GM23338 (cell line): ENCODE measurements around the gene SUPT5H. TPM values are rescaled to one million over a fixed set of nuclear protein-coding genes. Genes with fewer than 3 reads are reported as not detected.

Experiments used
- ATAC-seq: fragments of 200-7000 bp; cut with Tn5 transposase; 3 replicates; pipeline ENCODE4 v1.9.1; 2020
- DNase-seq: peaks from one replicate; pipeline ENCODE4 v3.0.0-alpha.2; 2015; ENCODE audit warnings: low spot score
- H2AFZ ChIP-seq: fragments of 200-600 bp; sonication (generic); 2 replicates; pipeline ENCODE4 v1.8.0; 2016; ENCODE audit warnings: antibody characterized with exemption, mild to moderate bottlenecking, moderate library complexity
- H3F3A ChIP-seq: fragments of 200-600 bp; sonication (generic); replicated peaks from 2 replicates; pipeline ENCODE4 v1.8.0; 2017; ENCODE audit warnings: antibody characterized with exemption, mixed run types, low read depth
- H3K27ac ChIP-seq: fragments of 200-600 bp; sonication (generic); 2 replicates; pipeline ENCODE4 v1.6.1; 2016; ENCODE audit warnings: low read depth
- H3K27me3 ChIP-seq: fragments of 200-600 bp; sonication (generic); 2 replicates; pipeline ENCODE4 v1.8.0; 2016; ENCODE audit warnings: mild to moderate bottlenecking, mixed run types, moderate library complexity; ENCODE audit not compliant: insufficient read depth
- H3K36me3 ChIP-seq: fragments of 200-600 bp; sonication (generic); 2 replicates; pipeline ENCODE4 v1.8.0; 2016; ENCODE audit warnings: mild to moderate bottlenecking; ENCODE audit not compliant: insufficient read depth
- H3K4me1 ChIP-seq: fragments of 200-600 bp; sonication (generic); 2 replicates; pipeline ENCODE4 v1.8.0; 2016; ENCODE audit warnings: mild to moderate bottlenecking, moderate library complexity; ENCODE audit not compliant: insufficient read depth
- H3K4me2 ChIP-seq: fragments of 200-600 bp; sonication (generic); 2 replicates; pipeline ENCODE4 v1.7.1; 2017; ENCODE audit warnings: mixed run types
- H3K4me3 ChIP-seq: fragments of 200-600 bp; sonication (generic); 2 replicates; pipeline ENCODE4 v1.6.1; 2016; ENCODE audit warnings: mixed run types
- H3K79me2 ChIP-seq: fragments of 200-600 bp; sonication (generic); replicated peaks from 2 replicates; pipeline ENCODE4 v1.8.0; 2017; ENCODE audit warnings: mild to moderate bottlenecking; ENCODE audit not compliant: insufficient read depth
- H3K9me2 ChIP-seq: fragments of 200-600 bp; sonication (generic); 2 replicates; pipeline ENCODE4 v1.8.0; 2017; ENCODE audit not compliant: insufficient read depth
- H4K20me1 ChIP-seq: fragments of 200-600 bp; sonication (generic); replicated peaks from 2 replicates; pipeline ENCODE4 v1.8.0; 2017; ENCODE audit warnings: mild to moderate bottlenecking; ENCODE audit not compliant: insufficient read depth
- H3K27ac Mint-ChIP-seq: 2 replicates; pipeline ENCODE4 v1.8.0; 2020; ENCODE audit warnings: inconsistent platforms, mild to moderate bottlenecking, moderate library complexity, mixed read lengths
- H3K27me3 Mint-ChIP-seq: 3 replicates; pipeline ENCODE4 v1.8.0; 2022; ENCODE audit warnings: low read depth, mild to moderate bottlenecking, moderate library complexity, mixed read lengths, inconsistent platforms; ENCODE audit not compliant: insufficient read depth, poor library complexity
- H3K36me3 Mint-ChIP-seq: 3 replicates; pipeline ENCODE4 v1.8.0; 2021; ENCODE audit warnings: low read depth, mild to moderate bottlenecking, inconsistent platforms, moderate library complexity, mixed read lengths
- H3K4me1 Mint-ChIP-seq: 3 replicates; pipeline ENCODE4 v1.8.0; 2020; ENCODE audit warnings: mild to moderate bottlenecking, inconsistent platforms, mixed read lengths
- H3K4me3 Mint-ChIP-seq: 3 replicates; pipeline ENCODE4 v1.8.0; 2021; ENCODE audit warnings: moderate library complexity, mild to moderate bottlenecking, inconsistent platforms, mixed read lengths
- H3K9me3 Mint-ChIP-seq: 3 replicates; pipeline ENCODE4 v1.8.0; 2020; ENCODE audit warnings: moderate library complexity, mild to moderate bottlenecking, inconsistent platforms, mixed read lengths
- CREB1 ChIP-seq: fragments of 250-450 bp; sonication (Bioruptor Pico); IDR thresholded peaks from 2 replicates; pipeline ENCODE4 v1.5.0; 2020; ENCODE audit warnings: low read depth, mild to moderate bottlenecking, moderate library complexity
- CTCF ChIP-seq, 2 experiments: fragments of 200-600 bp in 1 of 2; sonication (generic) in 1 of 2; conservative IDR thresholded peaks; 2 replicates each; pipeline versions ENCODE4 v1.5.1 to v1.6.1; 2016 to 2017; ENCODE audit warnings: antibody characterized with exemption in 2 of 2, low read depth in 2 of 2, mild to moderate bottlenecking in 2 of 2, moderate library complexity in 1 of 2
- ETS1 ChIP-seq: IDR thresholded peaks from 2 replicates; pipeline ENCODE4 v1.6.1; 2016; ENCODE audit warnings: antibody characterized with exemption
- EZH2 ChIP-seq: fragments of 200-600 bp; sonication (generic); IDR thresholded peaks from one replicate; pipeline ENCODE4 v1.8.0; 2017; ENCODE audit warnings: antibody characterized with exemption, mild to moderate bottlenecking, low read depth; ENCODE audit not compliant: unreplicated experiment
- EZH2phosphoT487 ChIP-seq: fragments of 200-600 bp; sonication (generic); IDR thresholded peaks from one replicate; pipeline ENCODE4 v1.8.1; 2018; ENCODE audit warnings: antibody characterized with exemption; ENCODE audit not compliant: unreplicated experiment
- JUNB ChIP-seq: IDR thresholded peaks from one replicate; pipeline ENCODE4 v1.6.1; 2016; ENCODE audit warnings: antibody characterized with exemption; ENCODE audit not compliant: unreplicated experiment
- POLR2AphosphoS5 ChIP-seq: IDR thresholded peaks from 2 replicates; pipeline ENCODE4 v1.6.1; 2016; ENCODE audit warnings: antibody characterized with exemption, low read depth
- REST ChIP-seq: IDR thresholded peaks from one replicate; pipeline ENCODE4 v1.6.1; 2018; ENCODE audit warnings: antibody characterized with exemption; ENCODE audit not compliant: unreplicated experiment
- STAT1 ChIP-seq: IDR thresholded peaks from one replicate; pipeline ENCODE4 v1.6.1; 2016; ENCODE audit warnings: antibody characterized with exemption; ENCODE audit not compliant: unreplicated experiment
- ZNF114 ChIP-seq: fragments of 250-450 bp; sonication (Bioruptor Pico); IDR thresholded peaks from 2 replicates; pipeline ENCODE4 v1.5.0; 2020; ENCODE audit warnings: mild to moderate bottlenecking, moderate library complexity
- ZNF331 ChIP-seq: fragments of 250-450 bp; sonication (Bioruptor Pico); IDR thresholded peaks from 2 replicates; pipeline ENCODE4 v1.5.0; 2020; ENCODE audit warnings: low read depth, mild to moderate bottlenecking, moderate library complexity
- polyA plus RNA-seq: library from polyadenylated mRNA; unstranded; fragments of >200 nt; fragmentation: Nextera tagmentation; extraction: Ambion mirVana; gene quantifications from 2 replicates; pipeline ENCODE4 v1.2.1, GENCODE V29; 2016
- total RNA-seq: library from RNA; depleted of rRNA; stranded (reverse); fragments of >200 nt; shearing (Covaris generic); gene quantifications from 2 replicates; pipeline ENCODE4 v1.2.3, GENCODE V29; 2014

Gene SUPT5H
- total and polyA plus RNA-seq, 2 experiments from 2014 or later = 108 to 150 TPM

DNA sequence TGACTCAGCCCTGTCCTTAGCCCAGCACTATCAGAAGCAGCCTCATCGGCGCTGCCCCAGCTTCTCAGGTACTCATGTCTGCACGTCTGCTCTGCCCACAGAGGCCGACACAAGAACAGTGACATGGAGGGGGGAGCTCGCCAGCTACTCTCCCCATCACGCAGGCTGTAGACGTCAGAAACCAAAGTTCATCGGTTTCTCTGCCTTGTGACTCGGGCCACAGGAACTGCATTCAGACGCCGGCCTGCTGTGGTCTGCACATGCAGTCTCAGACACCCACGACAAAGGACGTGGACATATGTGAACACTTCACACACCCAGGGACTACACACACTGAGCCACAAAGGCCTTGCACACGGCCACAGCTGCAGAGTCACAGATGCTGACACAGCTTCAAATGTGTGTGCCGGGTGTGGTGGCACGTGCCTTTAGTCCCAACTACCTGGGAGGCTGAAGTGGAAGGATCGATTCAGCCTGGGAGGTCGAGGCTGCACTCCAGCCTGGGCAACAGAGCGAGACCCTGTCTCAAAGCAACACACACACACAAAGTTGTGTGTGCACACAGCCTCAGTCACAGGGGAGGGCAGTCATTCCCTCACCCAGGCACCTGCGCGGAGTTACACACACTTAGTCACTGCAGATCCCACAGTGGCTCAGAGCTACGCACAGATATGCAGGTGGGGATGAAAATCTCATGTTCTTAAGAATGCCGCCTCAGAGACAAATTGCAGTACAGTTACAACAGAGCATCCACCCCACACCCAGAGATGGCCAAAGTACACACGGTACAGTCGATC, 43.6 kb upstream of the SUPT5H start:
- Histone ChIP-seq H3K27me3 (no peaks in the 10 kb centered on the region), H3K4me1 (peaks cover 43% of the 10 kb centered on the region), H3F3A (peaks cover 50% of the 10 kb centered on the region; the same call in 1 of the 2 replicates), H3K4me3 (peak overlapping the region; percentile 99), H3K79me2 (no peaks in the 10 kb centered on the region; the same call in 1 of the 2 replicates), H3K36me3 (no peaks in the 10 kb centered on the region), H3K27ac (peak overlapping the region; percentile 100), H3K4me2 (peak overlapping the region; percentile 91), H2AFZ (no peak overlapping the region), H3K9me2 (no peaks in the 10 kb centered on the region), H4K20me1 (no peaks in the 10 kb centered on the region; the same call in 1 of the 2 replicates)
- no peak for DNase-seq
- H3K27ac Mint-ChIP-seq = peak overlapping the region; percentile 99
- peaks cover 19% of the 10 kb centered on the region for H3K27me3 Mint-ChIP-seq
- ATAC-seq = no peak
- peaks cover 4% of the 10 kb centered on the region; the same call in 1 of the 3 replicates for H3K9me3 Mint-ChIP-seq
- no peak for TF ChIP-seq EZH2phosphoT487
- no peak for TF ChIP-seq CREB1 (CRISPR knock-in tag)
- TF ChIP-seq STAT1 = no peak
- TF ChIP-seq CTCF (conservative IDR thresholded peaks at IDR 0.05; ENCODE audit: low read depth in 2 of 2) = no peak
- no peak for TF ChIP-seq REST
- TF ChIP-seq ZNF114 = no peak
- TF ChIP-seq EZH2 = no peak
- TF ChIP-seq JUNB = no peak
- no peak for TF ChIP-seq ETS1
- no peak for TF ChIP-seq ZNF331 (CRISPR knock-in tag)
- no peak; the same call in 1 of the 2 replicates for TF ChIP-seq POLR2AphosphoS5
- H3K36me3 Mint-ChIP-seq = peaks cover 10% of the 10 kb centered on the region
- peaks cover 49% of the 10 kb centered on the region for H3K4me1 Mint-ChIP-seq
- H3K4me3 Mint-ChIP-seq = peak overlapping the region; percentile 85
